Activated CD4-positive, alpha-beta T cell treated with anti-CD3 and anti-CD28 coated beads for 1 hour (primary cell): ENCODE data around the gene PFKL.

Experiments used
- DNase-seq: peaks from one replicate; pipeline ENCODE4 v3.0.0-alpha.2; 2020

The PFKL gene

DNA sequence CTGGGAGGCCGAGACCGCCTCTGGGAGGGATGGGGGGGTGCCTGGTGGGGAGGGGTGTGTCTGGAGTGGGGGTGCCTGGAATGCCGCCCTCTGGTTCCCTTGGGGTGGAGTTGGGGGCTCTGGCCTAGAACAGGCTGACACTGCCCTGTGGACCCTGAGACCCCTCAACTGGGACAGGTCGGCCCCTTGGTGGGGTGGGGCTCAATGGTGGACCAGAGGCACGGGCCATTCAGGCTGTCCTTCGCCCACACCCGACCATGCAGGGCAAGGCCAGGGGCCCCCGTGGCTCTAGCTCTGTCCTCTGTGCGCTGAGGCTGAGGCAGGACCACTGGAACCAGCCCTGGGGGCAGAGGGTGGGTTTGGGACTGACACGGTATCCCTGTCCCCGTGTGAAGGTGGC, 14.7 kb downstream of the PFKL start:
- no peak for DNase-seq

GRCh38 chr21:44315691-44316203, 15.9 kb downstream of the PFKL start:
- no peak for DNase-seq

DNA sequence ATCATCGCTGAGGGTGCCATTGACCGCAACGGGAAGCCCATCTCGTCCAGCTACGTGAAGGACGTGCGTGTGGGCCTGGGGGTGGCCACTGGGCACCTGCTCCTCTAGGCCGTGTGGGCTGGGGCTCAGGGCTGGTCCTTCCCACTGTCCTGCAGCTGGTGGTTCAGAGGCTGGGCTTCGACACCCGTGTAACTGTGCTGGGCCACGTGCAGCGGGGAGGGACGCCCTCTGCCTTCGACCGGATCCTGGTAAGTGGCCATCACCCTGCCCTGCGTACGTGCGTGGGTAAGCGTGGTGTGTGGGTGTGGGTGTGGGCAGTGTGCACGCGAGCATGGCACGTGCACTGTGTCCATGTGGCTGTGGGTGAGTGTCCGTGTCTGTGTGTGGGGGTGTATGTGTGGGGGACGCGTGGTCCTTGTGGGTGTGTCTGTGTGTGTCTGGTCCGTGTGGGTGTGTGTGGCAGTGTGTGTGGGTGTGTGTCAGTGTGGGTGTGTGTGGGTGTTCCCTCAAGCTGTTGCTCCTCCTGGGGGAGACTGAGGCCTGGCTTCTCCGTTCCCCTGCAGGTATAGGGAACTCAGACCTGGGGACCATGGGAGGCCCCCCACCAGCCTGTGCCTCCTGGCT, 16.5 kb downstream of the PFKL start:
- DNase-seq: no peak

DNA sequence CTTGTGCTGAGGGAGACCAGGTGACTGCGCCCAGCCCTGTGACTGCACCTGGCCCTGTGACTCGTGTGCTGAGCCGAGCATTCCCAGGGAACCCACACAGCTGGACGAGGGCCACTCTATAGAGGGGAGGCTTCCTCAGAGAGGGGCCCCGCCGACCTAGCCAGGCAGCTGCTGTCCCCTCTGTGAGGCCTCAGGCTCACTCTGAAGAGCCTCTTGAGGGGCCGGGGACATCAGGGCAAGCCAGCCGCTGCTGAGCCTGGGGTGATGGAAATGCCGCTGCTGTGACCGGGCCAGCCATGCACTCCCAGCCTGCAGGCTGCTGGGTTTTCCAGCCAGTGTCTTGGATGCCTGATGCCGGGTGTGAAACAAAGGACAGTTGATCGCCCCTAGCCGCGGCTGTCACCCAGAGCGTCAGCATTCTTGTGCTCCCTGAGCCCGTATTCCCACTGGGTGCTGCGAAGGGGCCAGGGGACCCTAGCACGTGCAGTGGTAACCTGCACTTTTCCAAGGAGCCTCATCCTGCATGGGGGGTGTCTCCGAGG, 17.5 kb downstream of the PFKL start:
- DNase-seq: no peak

DNA sequence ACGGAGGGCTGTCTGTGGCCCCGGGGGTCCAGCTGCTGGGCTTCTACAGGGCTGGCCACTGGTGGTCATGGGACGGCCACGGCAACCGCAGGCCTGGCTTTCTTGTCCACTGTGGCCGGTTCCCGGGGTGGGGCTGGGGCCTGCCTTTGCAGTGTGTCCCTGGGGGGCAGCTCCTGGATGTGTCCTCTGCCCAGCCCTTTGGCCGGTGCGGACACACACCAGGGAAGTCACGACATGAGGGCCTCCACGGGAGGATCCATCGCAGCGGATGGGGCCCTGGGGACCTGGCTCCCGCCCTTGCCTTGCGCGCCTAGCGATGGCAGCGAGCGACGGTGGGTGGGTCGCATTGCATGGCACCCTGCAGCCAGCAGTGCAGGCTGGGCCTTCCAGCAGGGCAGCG, 18.0 kb downstream of the PFKL start:
- DNase-seq: no peak

- DNase-seq: no peak
These were observed 18.8 kb downstream of the PFKL start for GRCh38 chr21:44318489-44319285.

DNA sequence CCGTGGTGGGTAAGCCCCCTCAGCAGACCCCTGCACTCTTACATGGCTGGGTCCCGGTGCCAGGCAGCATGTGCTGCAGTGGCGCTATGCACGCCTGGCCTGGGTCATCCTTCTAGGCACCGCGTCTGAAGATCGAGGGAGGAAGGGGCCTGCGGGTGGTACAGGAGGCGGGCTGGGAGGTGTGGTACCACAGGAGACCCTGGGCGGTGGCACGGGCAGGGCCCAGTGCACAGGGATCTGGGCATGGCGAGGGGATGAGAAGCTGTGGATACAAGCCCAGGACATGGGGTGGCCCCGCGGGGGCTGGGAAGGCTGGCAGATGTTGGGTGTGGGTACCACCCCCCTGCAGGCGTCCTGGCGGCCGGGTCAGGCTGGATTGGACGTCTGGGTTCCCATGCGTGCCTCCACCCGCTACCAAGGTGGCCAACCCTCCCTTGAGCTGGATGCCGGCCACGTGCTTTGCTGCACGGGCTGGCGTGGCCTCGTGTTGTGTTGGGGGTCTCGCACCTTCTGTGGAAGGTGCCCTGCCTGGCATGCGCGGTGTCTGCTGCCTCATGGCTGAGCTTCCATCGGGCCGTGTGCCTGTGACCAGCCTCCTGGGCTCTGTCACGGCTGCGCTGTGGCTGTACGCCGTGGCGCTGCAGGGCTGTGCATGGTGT, 19.7 kb downstream of the PFKL start:
- no peak for DNase-seq

DNA sequence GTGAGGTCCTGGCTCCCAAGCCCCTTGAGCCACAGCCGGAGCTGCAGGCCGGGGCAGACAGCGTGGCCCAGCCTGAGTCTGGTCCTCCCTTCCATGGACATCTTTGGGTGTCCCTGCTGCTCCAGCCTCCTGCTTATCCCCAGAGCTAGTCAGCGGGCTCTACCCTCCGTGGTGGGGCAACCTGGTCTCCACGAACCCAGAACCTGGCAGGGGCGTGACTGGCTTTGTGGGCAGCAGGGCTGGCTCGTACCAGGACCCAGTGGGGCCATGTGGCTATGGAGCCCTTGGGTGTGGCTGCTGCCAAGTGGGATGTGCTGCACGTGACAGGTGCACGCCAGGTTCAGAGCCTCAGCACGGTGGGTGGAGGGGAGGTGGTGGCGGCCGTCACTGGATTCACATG, 21.0 kb downstream of the PFKL start:
- DNase-seq: no peak

DNA sequence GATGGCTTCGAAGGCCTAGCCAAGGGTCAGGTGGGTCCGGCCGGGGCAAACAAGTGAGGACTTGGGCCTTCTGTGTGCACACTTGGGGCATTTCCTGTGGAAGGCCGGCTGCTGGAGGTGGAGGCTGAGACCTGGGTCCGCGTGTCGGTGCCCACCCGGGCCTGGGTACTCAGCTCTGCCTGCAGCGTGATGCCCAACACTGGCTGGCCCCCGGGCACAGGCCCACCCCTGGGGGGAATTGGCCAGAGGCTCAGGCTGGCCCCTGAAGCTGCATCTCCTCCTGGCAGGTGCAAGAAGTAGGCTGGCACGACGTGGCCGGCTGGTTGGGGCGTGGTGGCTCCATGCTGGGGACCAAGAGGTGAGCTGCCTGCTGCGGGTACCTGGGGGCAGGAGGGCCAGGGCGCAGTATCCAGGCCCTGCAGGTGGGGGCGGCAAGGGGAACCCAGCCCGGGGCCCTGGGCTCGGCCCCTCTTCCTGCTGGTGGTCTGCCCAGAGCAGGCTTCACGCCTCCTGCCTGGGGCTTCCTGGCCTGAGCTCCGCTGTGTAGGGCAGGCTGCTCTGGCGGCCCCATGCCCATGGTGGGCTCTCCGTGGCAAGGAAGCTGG, 22.1 kb downstream of the PFKL start:
- no peak for DNase-seq

DNA sequence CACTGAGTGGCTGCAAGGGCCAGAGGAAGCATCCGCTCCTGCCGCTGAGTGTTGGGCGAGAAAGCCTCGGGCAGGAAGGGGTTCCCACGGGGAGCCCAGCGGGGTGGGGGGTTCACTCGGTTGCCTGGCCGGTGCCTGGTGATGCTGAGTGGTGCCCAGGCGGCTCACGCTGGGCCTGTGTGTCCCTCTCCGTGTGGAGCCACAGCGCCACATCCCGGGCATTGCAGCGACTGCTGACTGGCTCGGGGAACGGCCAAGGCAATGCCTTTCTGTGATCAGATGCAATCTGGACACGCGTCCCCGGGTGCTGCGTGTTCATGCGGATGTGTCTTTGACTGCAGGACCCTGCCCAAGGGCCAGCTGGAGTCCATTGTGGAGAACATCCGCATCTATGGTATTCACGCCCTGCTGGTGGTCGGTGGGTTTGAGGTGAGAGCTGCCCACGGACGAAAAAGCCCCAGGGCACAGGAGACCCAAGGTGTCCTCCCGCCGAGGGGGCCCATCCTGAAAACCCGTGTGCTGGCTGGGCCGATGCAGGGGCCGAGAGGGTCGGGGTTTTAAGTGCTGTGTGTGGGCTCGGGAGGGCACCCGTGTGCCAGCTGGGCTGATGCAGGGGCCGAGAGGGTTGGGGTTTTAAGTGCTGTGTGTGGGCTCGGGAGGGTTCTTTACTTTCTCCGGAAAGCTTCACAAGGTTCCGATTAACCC, 22.9 kb downstream of the PFKL start:
- DNase-seq: no peak

GRCh38 chr21:44323591-44323990, 23.7 kb downstream of the PFKL start:
- no peak for DNase-seq

GRCh38 chr21:44324106-44324853, 24.4 kb downstream of the PFKL start:
- no peak for DNase-seq

- DNase-seq: no peak
These were observed 24.9 kb downstream of the PFKL start for GRCh38 chr21:44324854-44325107.

DNA sequence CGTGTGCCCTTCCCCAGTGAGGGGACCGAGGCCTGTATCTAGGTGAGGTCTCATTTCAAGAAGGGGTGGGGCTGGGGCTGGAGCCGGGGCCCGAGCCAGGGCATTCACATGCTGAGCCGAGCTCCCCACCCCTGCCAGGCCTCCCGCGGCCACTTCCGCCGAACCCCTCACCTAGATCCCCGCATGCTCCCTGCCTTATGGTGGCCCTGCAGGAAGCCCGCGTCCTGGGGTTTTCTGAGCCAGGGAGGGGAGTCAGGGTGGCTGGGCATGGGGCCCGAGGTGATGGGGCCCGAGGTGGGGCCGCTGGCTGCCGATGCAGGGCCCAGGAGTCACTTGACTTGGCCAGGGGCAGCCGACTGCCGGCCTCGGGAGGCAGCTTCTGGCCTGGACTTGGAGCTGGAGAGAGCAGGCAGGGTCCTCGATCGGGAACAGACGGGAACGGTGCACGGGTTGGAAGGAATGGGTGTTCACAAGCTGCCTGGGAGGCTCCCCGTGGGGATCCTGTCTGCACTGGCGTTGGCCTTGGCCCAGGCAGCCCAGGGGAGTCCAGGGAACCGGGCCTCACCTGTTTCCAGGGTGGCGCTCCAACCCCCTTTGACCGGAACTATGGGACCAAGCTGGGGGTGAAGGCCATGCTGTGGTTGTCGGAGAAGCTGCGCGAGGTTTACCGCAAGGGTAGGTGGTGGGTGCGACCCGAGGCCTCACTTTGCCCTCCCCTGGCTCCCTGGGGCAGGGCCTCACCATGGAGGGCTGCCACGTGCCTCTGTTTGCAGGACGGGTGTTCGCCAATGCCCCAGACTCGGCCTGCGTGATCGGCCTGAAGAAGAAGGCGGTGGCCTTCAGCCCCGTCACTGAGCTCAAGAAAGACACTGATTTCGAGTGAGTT, 25.8 kb downstream of the PFKL start:
- no peak for DNase-seq

DNA sequence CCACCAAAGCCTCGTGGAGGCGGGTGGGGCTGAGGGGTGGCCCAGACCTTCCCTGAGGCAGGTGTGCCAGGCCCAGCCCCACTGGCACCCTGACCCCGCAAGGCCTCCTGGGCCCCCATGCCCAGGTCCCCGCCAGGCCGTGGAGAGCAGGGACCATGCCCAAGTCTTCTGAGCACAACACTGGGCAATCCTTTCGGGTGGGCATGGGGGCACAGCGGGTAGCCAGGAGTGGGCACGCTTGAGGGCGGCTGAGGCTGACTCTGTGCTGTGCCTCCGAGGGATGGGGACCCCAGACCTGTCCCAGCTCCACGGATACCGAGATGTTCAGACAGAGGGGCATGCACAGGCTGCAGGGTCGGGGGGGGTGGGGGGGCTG, 26.4 kb downstream of the PFKL start:
- DNase-seq: no peak

DNA sequence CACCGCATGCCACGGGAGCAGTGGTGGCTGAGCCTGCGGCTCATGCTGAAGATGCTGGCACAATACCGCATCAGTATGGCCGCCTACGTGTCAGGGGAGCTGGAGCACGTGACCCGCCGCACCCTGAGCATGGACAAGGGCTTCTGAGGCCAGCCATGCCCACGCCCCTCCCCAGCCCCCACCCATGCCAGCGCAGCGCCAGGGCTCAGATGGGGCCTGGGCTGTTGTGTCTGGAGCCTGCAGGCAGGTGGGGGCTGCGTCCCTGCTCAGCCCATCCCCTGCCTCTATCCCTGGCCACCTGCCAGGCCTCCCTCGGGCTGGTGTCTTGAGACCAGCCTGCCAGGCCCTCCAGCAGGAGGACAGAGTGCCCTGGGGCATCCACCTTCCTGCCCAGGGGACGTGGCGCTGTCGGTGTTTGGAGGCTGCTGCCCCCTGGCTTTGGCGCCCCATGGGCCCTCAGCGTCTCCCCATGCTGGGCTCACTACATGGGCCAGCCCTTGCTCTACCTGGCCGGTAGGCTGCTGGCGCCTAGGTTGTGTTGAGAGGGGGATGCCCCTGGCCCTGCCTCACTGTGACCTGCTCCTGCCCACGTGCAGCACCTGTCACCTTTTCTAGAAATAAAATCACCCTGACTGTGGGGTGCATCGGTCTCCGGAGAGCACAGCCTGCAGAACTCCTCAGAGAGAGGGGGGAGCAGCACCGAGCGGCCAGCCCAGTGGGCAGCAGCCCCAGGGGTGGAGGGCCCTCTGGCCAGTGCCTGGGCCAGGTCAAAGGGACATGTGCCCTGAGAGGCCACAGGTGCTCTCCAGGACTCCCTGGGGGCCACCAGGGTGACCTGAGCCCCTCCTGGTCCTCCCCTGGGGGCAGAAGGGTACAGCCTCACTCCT, 27.1 kb downstream of the PFKL start:
- no peak for DNase-seq

DNA sequence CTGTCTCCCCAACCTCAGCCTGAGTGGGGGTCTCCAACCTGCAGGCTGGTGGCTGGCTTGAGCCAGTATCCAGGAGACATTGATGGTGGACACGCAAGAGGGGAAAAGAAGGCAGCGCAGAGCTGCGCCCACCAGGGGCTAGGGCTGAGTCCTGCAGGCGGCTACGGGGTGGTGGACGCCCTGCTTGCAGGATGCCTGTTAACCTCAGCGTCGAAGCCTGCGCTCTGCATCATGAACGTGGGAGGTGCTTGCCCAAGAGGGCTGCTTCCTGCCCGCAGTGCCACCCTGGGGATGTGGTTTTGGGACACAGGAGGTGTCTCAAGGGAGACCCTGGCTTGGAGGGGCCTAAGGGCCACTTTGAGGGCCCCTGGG, 27.7 kb downstream of the PFKL start:
- DNase-seq: no peak

DNA sequence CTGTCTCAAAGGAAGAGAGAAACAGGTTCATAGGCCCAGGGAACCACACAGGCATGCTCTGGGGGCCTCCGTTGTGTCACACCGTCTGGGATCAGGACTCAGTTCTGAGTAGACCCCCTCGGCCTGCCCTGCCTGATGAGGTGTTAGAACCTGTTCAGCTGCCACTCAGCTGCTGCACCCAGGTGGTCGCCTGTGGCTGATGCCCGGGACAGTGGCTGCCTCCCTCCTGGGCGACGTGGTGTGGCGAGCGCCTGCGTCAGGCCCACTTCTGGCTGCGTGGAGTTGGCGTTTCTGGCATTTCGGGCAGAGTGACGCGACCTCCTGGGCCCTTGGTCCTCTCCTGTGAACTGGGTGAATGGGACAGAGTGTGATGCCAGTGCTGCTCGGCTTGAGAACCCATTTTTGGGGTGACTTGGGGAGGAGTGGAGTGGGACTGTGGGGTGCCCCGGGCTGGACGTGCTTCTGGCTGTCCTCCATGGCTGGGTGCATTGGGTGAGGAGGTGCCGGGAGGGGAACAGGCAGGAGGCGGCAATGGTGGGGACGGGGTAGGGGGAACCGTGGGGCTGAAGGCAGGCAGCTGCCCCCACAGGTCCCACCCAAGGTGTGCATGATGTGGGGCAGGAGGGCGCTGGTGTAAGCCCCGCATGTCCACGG, 28.5 kb downstream of the PFKL start:
- DNase-seq: no peak

- DNase-seq: no peak
These were observed 29.4 kb downstream of the PFKL start for GRCh38 chr21:44329086-44329889.
